Measurements from ENCODE around the gene EPS8L1. TPM values are rescaled to one million over a fixed set of nuclear protein-coding genes. Genes with fewer than 3 reads are reported as not detected.

The EPS8L1 gene
- total RNA-seq, 2 donors from 2014 or later = 29.4 to 52.8 TPM

DNA sequence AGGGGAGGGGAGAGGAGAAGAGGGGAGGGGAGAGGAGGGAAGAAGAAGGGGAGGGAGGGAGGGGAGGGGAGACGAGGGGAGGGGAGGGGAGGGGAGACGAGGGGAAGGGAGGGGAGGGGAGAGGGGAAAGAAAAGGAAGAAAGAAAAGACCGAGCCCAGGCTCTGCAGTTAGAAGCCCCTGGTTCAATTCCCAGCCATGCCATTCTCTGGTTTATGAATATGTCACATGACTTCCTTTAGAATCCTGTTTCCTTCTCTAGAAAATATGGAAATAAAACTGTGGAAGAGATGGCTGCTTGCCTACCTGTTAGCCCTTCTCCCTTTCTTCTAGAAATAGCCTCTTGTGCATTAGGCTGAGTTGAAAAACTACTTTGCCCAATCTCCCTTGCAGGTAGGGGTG lies 59.1 kb downstream of the EPS8L1 start:
- H3K4me1 ChIP-seq (ENCODE audit: control insufficient read depth, insufficient read depth, low read length) = no peaks in the 10 kb centered on the region
- TF ChIP-seq, protein P1, sequence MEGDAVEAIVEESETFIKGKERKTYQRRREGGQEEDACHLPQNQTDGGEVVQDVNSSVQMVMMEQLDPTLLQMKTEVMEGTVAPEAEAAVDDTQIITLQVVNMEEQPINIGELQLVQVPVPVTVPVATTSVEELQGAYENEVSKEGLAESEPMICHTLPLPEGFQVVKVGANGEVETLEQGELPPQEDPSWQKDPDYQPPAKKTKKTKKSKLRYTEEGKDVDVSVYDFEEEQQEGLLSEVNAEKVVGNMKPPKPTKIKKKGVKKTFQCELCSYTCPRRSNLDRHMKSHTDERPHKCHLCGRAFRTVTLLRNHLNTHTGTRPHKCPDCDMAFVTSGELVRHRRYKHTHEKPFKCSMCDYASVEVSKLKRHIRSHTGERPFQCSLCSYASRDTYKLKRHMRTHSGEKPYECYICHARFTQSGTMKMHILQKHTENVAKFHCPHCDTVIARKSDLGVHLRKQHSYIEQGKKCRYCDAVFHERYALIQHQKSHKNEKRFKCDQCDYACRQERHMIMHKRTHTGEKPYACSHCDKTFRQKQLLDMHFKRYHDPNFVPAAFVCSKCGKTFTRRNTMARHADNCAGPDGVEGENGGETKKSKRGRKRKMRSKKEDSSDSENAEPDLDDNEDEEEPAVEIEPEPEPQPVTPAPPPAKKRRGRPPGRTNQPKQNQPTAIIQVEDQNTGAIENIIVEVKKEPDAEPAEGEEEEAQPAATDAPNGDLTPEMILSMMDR (conservative IDR thresholded peaks at IDR 0.05) = no peak
- H3K4me3 ChIP-seq (ENCODE audit: low read length) = no peak overlapping the region
- no peaks in the 10 kb centered on the region for H3K36me3 Mint-ChIP-seq (ENCODE audit: low read depth)
- H3K27ac ChIP-seq (ENCODE audit: low read depth, low read length) = no peak overlapping the region
- H3K4me3 Mint-ChIP-seq = no peak overlapping the region
- WGBS, 2 experiments (ENCODE audit: insufficient coverage in 1 of 2, insufficient read length in 1 of 2) = 86% methylated on average over 1 of the region's 3 CpGs; no CpG with 5 or more reads in 1 of the 2 experiments
- H3K4me1 Mint-ChIP-seq = no peaks in the 10 kb centered on the region
- no peaks in the 10 kb centered on the region for H3K9me3 Mint-ChIP-seq
- DNase-seq = no peak
- H3K9ac ChIP-seq (ENCODE audit: extremely low read depth, low read length, poor library complexity, severe bottlenecking) = no peak overlapping the region
- H3K27ac Mint-ChIP-seq = no peak overlapping the region
- no peaks in the 10 kb centered on the region for H3K9me3 ChIP-seq (ENCODE audit: control insufficient read depth, low read length)
- H3K36me3 ChIP-seq (ENCODE audit: control insufficient read depth, insufficient read depth, low read length) = no peaks in the 10 kb centered on the region
- no peaks in the 10 kb centered on the region for H3K27me3 ChIP-seq (ENCODE audit: control insufficient read depth, insufficient read depth, low read length, poor library complexity, severe bottlenecking)
- peaks cover 3% of the 10 kb centered on the region for H3K27me3 Mint-ChIP-seq (ENCODE audit: insufficient read depth)

- Histone ChIP-seq H3K27me3 (ENCODE audit: control insufficient read depth, insufficient read depth, low read length, poor library complexity, severe bottlenecking) (no peaks in the 10 kb centered on the region), H3K36me3 (ENCODE audit: control insufficient read depth, insufficient read depth, low read length) (no peaks in the 10 kb centered on the region), H3K4me1 (ENCODE audit: control insufficient read depth, insufficient read depth, low read length) (no peaks in the 10 kb centered on the region), H3K4me3 (ENCODE audit: low read length) (no peak overlapping the region), H3K27ac (ENCODE audit: low read depth, low read length) (no peak overlapping the region), H3K9ac (ENCODE audit: extremely low read depth, low read length, poor library complexity, severe bottlenecking) (no peak overlapping the region), H3K9me3 (ENCODE audit: control insufficient read depth, low read length) (no peaks in the 10 kb centered on the region)
- TF ChIP-seq, protein P1 (conservative IDR thresholded peaks at IDR 0.05) = no peak
- Mint-ChIP-seq H3K27me3 (ENCODE audit: insufficient read depth) (peaks cover 12% of the 10 kb centered on the region), H3K4me3 (no peak overlapping the region), H3K36me3 (ENCODE audit: low read depth) (no peaks in the 10 kb centered on the region), H3K27ac (no peak overlapping the region), H3K4me1 (peaks cover 5% of the 10 kb centered on the region), H3K9me3 (no peaks in the 10 kb centered on the region)
- 92 to 95% methylated on average over 15 to 17 of the region's 17 CpGs for WGBS, 2 experiments (ENCODE audit: insufficient coverage in 1 of 2, insufficient read length in 1 of 2)
- DNase-seq = no peak
Observed at GRCh38 chr19:55136399-55137102, 60.9 kb downstream of the EPS8L1 start.

Small RNAs within 50 kb of the gene (microRNA-seq; reads per million reads assigned to microRNA genes)
- gene MIR7975 (ENCODE audit: borderline microRNAs expressed) = not detected

Other genes starting within 250 kb of the EPS8L1 start
- not detected for gene KIR2DS4, start 243.2 kb upstream of the EPS8L1 start, total RNA-seq
- gene KIR3DL2, start 225.4 kb upstream of the EPS8L1 start, total RNA-seq = not detected
- gene FCAR, start 201.6 kb upstream of the EPS8L1 start, total RNA-seq = not detected
- 10 to 100 TPM; 24.4 to 34.5 TPM for gene NCR1, start 169.7 kb upstream of the EPS8L1 start, total RNA-seq
- 1 to 10 TPM in 1 of 2 donors, under 1 TPM in 1; 0.93 to 1.0 TPM for gene NLRP7, start 128.3 kb upstream of the EPS8L1 start, total RNA-seq
- gene NLRP2, start 109.5 kb upstream of the EPS8L1 start, total RNA-seq = 100 to 1,000 TPM in 1 of 2 donors, 10 to 100 TPM in 1; 11.4 to 130 TPM
- gene GP6, start 37.6 kb upstream of the EPS8L1 start, total RNA-seq = under 1 TPM in 1 of 2 donors, not detected in 1; 0.22 TPM
- gene RDH13, start 12.7 kb upstream of the EPS8L1 start, total RNA-seq = 10 to 100 TPM; 20.6 to 39.0 TPM
- 100 to 1,000 TPM in 1 of 2 donors, 10 to 100 TPM in 1; 98.2 to 107 TPM for gene PPP1R12C, start 41.8 kb downstream of the EPS8L1 start, total RNA-seq
- gene TNNT1, start 73.3 kb downstream of the EPS8L1 start, total RNA-seq = 10 to 100 TPM; 22.9 to 66.7 TPM
- 10 to 100 TPM in 1 of 2 donors, 1 to 10 TPM in 1; 9.8 to 14.2 TPM for gene TNNI3, start 81.9 kb downstream of the EPS8L1 start, total RNA-seq
- gene DNAAF3, start 90.7 kb downstream of the EPS8L1 start, total RNA-seq = 1 to 10 TPM; 5.9 to 9.5 TPM
- not detected for gene SYT5, start 104.4 kb downstream of the EPS8L1 start, total RNA-seq
- not detected for gene PTPRH, start 133.6 kb downstream of the EPS8L1 start, total RNA-seq
- gene TMEM86B, start 152.9 kb downstream of the EPS8L1 start, total RNA-seq = 1 to 10 TPM; 2.9 to 5.9 TPM
- gene PPP6R1, start 183.1 kb downstream of the EPS8L1 start, total RNA-seq = 10 to 100 TPM; 74.8 to 79.9 TPM
- gene HSPBP1, start 204.2 kb downstream of the EPS8L1 start, total RNA-seq = 10 to 100 TPM; 43.7 to 48.5 TPM
- 10 to 100 TPM; 75.9 to 91.4 TPM for gene BRSK1, start 208.1 kb downstream of the EPS8L1 start, total RNA-seq
- gene TMEM150B, start 249.5 kb downstream of the EPS8L1 start, total RNA-seq = under 1 TPM; 0.73 to 0.95 TPM

Measured in endodermal cell (in vitro differentiated cells).